NCI-H460 (cell line): Measurements from ENCODE around the gene GLS. TPM values are rescaled to one million over a fixed set of nuclear protein-coding genes. Genes with fewer than 3 reads are reported as not detected.
"Not testable (repeated sequence)": the region's sequence is repeated elsewhere in the genome, so short reads cannot be mapped to it uniquely, and the experiment has no call there.

Experiments used
- DNase-seq: peaks from one replicate; pipeline ENCODE4 v3.0.0-alpha.2; 2016; ENCODE audit warnings: low read depth; ENCODE audit errors: extremely low read depth
- total RNA-seq: library from RNA; depleted of rRNA; stranded (reverse); fragments of >200 nt; shearing (Covaris generic); gene quantifications from 2 replicates; pipeline ENCODE4 v1.2.3, GENCODE V29; 2014

GLS gene
- total RNA-seq, 1 experiment from 2014 or later, result 106 TPM

- no peak for DNase-seq
Measured at GRCh38 chr2:190854726-190855125, 25.9 kb upstream of the GLS start.

DNA sequence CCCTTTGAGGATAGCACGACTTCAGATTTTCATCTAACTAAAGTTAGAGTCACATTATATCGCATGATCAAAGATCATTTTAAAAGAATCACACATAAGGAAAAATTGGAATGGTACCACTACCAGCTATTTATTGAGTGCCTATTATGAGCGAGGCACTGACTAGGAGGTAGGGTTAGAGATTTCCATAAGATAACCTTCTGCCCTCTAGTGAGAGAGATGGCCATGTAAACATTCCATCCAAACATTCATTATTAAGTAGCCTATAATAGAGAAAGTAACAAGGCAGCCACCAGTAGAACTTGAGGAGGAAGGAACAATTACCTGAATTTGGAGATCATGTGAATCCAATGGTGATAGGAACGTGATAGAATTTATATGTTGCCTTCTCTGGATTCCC is 25.4 kb upstream of the GLS start:
- DNase-seq, result no peak

DNA sequence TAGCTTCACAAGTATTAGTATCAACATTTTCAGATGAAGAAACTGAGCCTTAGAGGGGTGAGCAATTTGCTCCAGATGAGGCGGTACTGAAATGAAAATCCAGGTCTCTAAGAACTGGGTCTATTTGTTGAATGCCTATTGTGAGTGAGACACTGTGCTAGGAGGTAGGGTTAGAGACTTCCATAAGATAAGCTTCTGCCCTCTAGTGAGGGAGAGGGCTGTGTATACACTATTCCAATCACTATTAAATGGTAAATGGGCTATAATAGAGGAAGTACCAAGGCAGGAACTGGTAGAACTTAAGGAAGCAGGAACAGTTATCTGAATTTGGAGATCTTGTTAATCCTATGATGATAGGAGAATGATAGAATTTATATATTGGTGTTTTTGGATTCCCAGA is 23.6 kb upstream of the GLS start:
- no peak for DNase-seq

DNA sequence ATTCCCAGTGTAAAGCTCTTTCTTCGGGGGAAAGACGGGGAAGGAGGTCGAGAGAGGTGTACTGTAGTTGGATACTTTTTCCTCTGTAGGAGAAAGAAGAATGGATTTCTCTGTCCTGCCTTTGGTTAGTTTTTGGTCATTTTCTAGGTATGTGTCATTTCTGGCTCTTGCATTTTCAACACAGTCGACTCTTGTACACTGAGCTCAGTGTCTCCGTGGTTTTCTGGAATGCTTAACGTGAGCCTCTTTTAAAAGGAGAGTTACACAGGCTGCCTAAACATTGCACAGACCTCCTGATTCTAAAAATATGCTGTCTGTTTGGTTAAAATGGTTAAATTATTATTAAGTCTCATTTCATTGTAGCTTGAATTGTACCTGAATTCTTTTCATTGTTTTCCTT is 21.8 kb upstream of the GLS start:
- DNase-seq, result no peak

DNA sequence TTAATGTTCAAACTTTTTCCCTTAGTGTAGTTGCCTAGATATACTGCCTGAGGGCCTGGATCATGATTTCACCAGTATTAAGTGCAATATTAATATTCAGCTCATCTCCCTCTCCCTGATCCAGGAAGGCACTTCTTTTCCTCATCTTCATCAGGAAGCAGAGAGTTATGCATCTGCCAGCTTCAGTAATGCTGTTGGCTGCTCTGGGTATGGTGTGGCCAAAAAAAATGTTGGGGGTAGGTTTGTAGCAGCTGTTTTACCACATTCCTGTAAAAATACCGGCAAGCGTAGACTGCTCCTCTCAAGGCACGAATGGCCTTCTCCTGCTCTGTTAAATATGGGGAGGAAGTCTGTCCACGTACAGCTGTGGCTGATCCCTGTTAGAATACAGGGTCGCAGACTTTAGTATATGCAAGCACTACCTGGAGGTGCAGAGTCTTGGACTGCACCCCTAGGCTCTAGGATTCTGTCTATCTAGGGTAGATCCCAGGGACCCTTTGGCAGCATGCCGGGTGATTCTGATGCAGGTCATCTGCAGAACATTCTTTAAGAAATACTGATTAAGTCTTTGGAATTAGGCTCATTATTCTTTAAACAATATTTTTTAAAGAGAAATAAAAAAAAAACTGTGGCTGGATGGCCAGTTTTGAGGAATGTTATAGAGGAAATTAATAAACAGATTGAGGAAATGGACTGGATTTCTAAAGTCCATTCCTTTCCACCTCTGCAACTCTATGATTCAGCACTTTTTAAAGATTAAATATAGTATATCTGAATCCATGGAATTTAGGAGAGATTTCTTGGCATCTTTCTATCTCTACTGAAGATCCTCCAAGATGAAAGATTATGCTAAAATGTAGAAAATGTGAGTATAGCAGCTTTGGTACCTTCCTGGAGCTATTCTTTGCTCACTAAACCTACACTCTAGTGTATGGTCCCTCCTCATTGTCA is 21.0 kb upstream of the GLS start:
- DNase-seq, result no peak

- no peak for DNase-seq
Measured at GRCh38 chr2:190860985-190861680, 19.5 kb upstream of the GLS start.

DNA sequence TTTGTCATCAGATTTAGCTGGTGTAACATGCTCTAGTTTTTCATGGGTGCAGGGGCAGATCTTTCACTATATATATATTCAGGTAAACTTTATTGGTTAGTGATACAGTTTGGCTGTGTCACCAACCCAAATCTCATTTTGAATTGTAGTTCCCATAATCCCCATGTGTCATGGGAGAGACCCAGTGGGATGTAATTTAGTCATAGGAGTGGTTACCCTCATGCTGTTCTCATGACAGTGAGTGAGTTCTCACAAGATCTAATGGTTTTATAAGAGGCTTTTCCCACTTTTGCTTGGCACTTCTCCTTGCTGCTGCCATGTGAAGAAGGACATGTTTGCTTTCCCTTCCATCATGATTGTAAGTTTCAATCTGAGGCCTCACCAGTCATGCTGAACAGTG is 18.5 kb upstream of the GLS start:
- DNase-seq, result not testable (repeated sequence)

DNA sequence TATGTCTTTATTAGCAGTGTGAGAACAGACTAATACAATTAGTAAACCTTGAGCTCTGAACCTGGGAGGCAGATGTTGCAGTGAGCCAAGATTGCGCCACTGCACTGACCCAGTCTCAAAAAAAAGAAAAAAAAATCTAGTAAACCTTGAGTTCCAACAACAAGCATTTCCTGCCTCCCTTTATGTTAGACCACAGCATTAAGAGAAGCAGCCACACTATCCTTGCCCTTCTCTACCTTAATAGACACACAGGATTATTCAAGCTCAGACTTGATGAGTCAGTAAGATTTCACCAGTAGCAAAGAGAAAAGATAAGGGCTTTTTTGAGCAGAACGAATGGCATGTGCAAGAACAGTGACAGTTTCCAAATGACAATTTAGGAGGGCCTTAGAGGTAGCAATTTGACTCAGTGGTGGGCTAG is 18.0 kb upstream of the GLS start:
- no peak for DNase-seq

DNA sequence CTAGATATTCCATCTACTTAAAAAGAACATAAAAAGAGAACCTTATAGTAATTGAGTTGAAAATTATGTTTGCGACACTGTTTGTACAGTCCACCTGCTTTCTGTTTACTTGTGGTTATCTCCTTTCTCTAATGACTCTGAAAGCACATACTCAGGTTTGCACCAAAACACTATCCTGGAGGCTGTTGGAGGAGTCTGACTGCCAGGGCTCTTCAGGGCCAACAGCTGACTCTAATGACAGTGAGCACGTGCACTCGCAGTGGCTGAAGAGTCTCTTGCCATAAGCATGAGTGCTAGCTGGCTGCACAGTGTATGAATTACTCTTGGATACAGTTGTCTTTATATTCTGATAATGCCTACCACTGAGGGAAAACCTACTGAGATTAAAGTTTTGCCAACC is 16.7 kb upstream of the GLS start:
- DNase-seq, result no peak

- no peak for DNase-seq
Measured at GRCh38 chr2:190864375-190864774, 16.2 kb upstream of the GLS start.

GRCh38 chr2:190867212-190867611 is 13.4 kb upstream of the GLS start:
- DNase-seq, result no peak

DNA sequence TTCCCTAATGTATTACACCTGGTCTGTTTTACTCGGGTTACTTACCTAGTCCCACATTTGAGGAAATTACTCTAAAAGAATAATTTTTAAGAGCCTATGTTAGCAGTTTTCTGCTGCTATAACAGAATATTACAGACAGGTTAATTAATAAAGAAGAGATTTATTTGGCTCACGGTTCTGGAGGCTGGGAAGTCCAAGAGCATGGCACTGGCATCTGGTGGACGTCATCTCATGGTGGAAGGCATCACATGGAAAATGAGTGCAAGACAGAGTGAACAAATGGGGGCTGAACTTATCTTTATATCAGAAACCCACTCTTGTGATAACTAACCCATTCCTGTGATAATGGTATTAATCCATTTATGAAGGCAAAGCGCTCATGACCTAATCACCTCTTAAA is 12.8 kb upstream of the GLS start:
- no peak for DNase-seq

GRCh38 chr2:190869721-190870120 is 10.9 kb upstream of the GLS start:
- DNase-seq, result no peak

- DNase-seq, result not testable (repeated sequence)
Measured at GRCh38 chr2:190873451-190873850, 7.2 kb upstream of the GLS start.

DNA sequence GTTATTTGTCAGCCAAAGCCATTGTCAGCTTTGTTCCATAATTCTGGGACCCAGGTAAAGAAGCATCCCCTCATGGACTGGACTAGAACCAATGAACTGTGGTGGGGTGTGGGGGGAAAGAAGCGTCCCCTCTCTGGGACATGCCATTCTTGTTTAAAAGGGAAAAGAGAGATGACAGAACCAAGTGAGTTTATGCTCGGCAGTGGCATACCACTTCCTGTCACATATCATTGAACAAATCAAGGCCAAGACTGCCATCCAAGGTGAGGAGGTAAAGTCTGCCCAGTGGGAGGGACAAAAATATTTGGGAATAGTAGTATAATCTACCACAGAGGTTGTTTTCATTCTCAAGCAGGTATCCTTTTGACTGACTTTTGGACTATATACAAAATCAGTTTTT is 4.7 kb upstream of the GLS start:
- no peak for DNase-seq

- DNase-seq, result no peak
Measured at GRCh38 chr2:190876631-190877030, 4.0 kb upstream of the GLS start.

DNA sequence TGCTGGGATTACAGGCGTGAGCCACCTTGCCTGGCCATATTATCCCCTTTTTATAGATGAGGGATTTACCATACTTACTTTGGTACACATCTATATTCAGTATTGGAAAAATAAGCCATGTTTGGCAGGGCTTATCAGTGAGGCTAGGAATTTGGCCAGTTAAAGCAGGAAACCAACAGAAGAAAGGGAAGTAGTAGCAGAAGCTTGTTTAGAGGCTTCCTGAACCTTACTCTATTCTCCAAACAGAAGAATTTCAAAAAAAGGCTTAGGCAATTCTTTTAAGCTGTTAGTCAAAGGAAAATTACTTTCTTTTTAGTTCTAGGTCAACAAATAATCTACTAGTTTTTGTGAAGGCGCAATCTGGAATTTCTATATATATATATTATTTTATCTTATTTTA is 3.2 kb upstream of the GLS start:
- no peak for DNase-seq

DNA sequence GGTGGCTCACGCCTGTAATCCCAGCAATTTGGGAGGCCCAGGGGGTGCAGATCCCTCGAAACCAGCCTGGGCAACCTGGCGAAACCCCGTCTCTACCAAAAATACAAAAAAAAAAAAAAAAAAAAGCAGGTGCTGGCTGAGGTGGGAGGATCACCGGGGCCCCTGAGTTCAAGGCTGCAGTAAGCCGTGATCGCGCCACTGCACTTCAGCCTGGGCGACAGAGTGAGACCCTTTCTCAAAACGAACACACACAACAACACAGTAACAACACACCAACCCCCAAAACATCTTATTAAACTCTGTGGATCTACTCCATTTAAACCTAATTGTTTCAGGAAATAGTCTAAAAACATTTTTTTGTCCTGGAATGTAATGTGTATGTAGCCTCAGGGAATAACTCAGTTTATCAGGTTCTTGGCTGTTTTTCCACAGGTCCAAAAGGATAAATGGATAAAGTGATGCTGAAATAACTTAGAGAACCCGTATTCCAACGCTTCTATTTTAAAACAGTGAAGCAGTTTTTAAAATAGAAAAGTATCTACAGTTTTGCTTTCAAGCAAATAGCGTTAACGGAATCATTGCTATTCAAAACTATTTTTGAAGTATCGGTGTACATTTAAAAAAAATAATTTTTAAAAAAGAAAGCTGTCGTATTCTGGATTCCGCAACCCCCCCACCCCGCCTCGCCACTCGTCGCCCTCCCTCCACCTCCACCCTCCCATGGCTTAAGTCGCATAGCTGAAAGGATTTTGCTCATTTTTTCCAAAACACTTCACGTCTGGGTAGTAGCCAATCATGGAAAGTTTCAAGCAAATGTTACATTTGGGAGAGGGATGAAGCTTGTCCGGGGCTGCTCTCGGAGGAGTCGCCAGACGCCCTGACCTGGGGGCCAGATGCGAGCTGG is 895 bp upstream of the GLS start:
- no peak for DNase-seq

- no peak for DNase-seq
Measured at GRCh38 chr2:190881084-190881597, 520 bp downstream of the GLS start.

- peak; percentile 60 for DNase-seq
Measured at GRCh38 chr2:190881598-190882410, 1.2 kb downstream of the GLS start.
